Testis (tissue), 3 donors: ENCODE results near the gene SLC17A9. TPM values are rescaled to one million over a fixed set of nuclear protein-coding genes. Genes with fewer than 3 reads are reported as not detected.

Experiments
- DNase-seq: peaks from one replicate; pipeline ENCODE4 v3.0.0-alpha.2; 2019
- H3K27ac ChIP-seq, 2 donors: fragments of 200-600 bp; sonication (generic); one replicate each; pipeline ENCODE4 v1.5.1; 2019
- H3K27me3 ChIP-seq: fragments of 200-600 bp; sonication (generic); one replicate; pipeline ENCODE4 v1.5.1; 2019
- H3K36me3 ChIP-seq: fragments of 200-600 bp; sonication (generic); one replicate; pipeline ENCODE4 v1.5.1; 2017; ENCODE audit warnings: low read depth; ENCODE audit errors: missing control alignments
- H3K4me1 ChIP-seq: fragments of 200-600 bp; sonication (generic); one replicate; pipeline ENCODE4 v1.5.1; 2019
- H3K4me3 ChIP-seq, 2 donors: fragments of 200-600 bp; sonication (generic); one replicate each; pipeline ENCODE4 v1.5.1; 2017 to 2019
- H3K9me3 ChIP-seq: fragments of 200-600 bp; sonication (generic); one replicate; pipeline ENCODE4 v1.5.1; 2017
- POLR2A ChIP-seq: fragments of 450-650 bp; IDR thresholded peaks from one replicate; pipeline ENCODE4 v1.6.1; 2017; ENCODE audit warnings: antibody characterized with exemption, mild to moderate bottlenecking, moderate library complexity
- WGBS, 2 donors: methylation state at CpG; one replicate each; pipeline ENCODE4 v1.1.5; 2018; 5-methylcytosine and 5-hydroxymethylcytosine counted together
- intact Hi-C: fragments of 100-400 bp; cut with DNase I; formaldehyde crosslinking; loops from one replicate; pipeline ENCODE4 v1.15.1; 2023; ENCODE audit warnings: low total_unique reads
- polyA plus RNA-seq: library from polyadenylated mRNA; stranded (reverse); fragments of 350-450 nt; fragmentation: Illumina TruSeq; extraction: RNeasy Lipid Tissue Mini Kit (QIAGEN cat#74804); gene quantifications from one replicate; pipeline ENCODE4 v1.2.3, GENCODE V29; 2014; ENCODE audit warnings: low read depth, low replicate concordance; ENCODE audit not compliant: insufficient read depth
- total RNA-seq, 2 donors: library from RNA; depleted of rRNA; stranded (reverse); fragments of >200 nt; gene quantifications; one replicate each; pipeline ENCODE4 v1.2.3, GENCODE V29; 2016
- TF ChIP-seq, protein P1 (sequence below), 3 experiments: fragments of 450-650 bp in 2 of 3; fragments of 200-600 bp in 1 of 3; sonication (generic) in 1 of 3; IDR thresholded peaks; one replicate each; pipeline ENCODE4 v1.5.1; 2016 to 2019; ENCODE audit warnings: antibody characterized with exemption in 3 of 3, mild to moderate bottlenecking in 2 of 3, moderate library complexity in 1 of 3

The SLC17A9 gene
- total and polyA plus RNA-seq, 3 donors from 2014 or later: 2.1 to 3.2 (median 2.9) TPM

DNA sequence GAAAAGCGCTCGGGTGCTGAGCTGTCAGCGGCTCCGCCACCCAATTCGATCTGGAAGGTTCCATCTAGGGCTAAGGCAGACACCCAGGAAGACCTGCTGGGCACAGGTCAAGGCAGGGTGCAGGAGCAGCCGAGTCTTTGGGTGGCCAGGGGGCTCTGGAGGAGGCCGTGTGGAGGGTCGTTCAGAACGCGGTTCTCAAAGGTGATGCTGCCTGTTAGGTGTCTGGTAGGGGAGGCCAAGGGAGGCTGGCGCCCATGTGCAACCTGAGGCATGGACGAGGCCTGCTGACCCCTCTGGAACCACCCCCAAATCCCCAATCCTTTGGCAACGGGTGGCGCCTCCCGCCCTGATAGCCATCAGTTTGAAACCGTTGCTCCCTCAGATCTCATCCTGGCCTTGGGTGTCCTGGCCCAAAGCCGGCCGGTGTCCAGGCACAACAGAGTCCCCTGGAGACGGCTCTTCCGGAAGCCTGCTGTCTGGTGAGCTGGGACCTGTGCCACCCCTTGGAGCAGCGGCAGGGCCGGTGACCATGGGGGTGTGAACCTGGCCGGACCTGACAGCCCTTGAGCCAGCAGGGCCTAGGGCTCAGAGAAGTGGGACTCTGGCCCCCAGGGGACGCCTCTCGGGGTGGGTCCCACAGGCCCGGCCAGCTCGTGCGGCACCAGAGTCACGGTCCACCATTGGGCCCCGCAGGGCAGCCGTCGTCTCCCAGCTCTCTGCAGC is 10.5 kb downstream of the SLC17A9 start:
- no peak for TF ChIP-seq POLR2A
- TF ChIP-seq, protein P1, sequence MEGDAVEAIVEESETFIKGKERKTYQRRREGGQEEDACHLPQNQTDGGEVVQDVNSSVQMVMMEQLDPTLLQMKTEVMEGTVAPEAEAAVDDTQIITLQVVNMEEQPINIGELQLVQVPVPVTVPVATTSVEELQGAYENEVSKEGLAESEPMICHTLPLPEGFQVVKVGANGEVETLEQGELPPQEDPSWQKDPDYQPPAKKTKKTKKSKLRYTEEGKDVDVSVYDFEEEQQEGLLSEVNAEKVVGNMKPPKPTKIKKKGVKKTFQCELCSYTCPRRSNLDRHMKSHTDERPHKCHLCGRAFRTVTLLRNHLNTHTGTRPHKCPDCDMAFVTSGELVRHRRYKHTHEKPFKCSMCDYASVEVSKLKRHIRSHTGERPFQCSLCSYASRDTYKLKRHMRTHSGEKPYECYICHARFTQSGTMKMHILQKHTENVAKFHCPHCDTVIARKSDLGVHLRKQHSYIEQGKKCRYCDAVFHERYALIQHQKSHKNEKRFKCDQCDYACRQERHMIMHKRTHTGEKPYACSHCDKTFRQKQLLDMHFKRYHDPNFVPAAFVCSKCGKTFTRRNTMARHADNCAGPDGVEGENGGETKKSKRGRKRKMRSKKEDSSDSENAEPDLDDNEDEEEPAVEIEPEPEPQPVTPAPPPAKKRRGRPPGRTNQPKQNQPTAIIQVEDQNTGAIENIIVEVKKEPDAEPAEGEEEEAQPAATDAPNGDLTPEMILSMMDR (IDR thresholded peaks at IDR 0.05): no peak

DNA sequence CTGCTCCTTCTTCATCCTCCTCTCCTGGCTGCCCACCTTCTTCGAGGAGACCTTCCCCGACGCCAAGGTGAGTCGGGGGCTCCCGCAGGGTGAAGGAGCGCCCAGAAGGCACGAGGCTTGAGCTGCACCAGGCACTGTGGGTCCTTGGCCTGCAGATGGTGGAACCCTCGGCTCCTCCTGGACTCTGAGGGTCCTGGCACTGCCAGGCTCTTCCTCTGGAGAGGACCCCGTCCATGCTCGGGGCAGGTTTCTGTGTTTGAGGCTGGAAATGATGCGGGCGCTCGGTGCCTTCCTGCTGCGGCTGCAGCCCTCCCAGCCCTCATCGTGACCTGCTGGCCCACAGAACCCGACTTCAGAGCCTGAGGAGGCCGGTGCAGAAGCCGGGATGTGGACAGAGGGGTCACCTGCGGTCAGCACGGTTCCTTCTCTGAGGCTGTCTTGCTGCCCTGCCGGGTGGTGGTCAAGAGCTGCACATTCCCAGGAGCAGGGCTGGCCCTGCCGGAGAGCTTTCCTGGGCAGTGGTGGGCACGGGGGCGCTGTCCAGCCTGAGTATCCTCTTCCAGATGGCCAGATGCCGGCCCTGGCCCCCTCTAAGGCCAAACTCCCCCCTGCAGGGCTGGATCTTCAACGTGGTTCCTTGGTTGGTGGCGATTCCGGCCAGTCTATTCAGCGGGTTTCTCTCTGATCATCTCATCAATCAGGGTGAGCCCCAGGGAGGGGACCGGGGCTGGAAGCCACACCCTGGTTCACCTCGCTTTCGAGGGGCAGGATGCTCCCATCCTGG is 11.3 kb downstream of the SLC17A9 start:
- Histone ChIP-seq H3K36me3 (no peaks in the 10 kb centered on the region), H3K9me3 (no peaks in the 10 kb centered on the region), H3K27ac (no peak overlapping the region), H3K4me3 (no peak overlapping the region), H3K27me3 (no peaks in the 10 kb centered on the region), H3K4me1 (peaks cover 1% of the 10 kb centered on the region)
- intact Hi-C loops: no loop called here
- DNase-seq: no peak
- WGBS, 2 donors: 84 to 92% methylated on average over 15 to 32 of the region's 32 CpGs
- no peak for TF ChIP-seq POLR2A
- TF ChIP-seq, protein P1 (IDR thresholded peaks at IDR 0.05): no peak

More for the DNA sequence above, 10.5 kb downstream of the SLC17A9 start:
- DNase-seq: no peak
- no peak overlapping the region for H3K27ac ChIP-seq
- 88 to 90% methylated on average over 9 to 32 of the region's 32 CpGs for WGBS, 2 donors
- H3K27me3 ChIP-seq: no peaks in the 10 kb centered on the region
- H3K9me3 ChIP-seq: no peaks in the 10 kb centered on the region
- H3K36me3 ChIP-seq: no peaks in the 10 kb centered on the region
- H3K4me1 ChIP-seq: no peaks in the 10 kb centered on the region
- no peak overlapping the region for H3K4me3 ChIP-seq
- intact Hi-C loops: no loop called here

DNA sequence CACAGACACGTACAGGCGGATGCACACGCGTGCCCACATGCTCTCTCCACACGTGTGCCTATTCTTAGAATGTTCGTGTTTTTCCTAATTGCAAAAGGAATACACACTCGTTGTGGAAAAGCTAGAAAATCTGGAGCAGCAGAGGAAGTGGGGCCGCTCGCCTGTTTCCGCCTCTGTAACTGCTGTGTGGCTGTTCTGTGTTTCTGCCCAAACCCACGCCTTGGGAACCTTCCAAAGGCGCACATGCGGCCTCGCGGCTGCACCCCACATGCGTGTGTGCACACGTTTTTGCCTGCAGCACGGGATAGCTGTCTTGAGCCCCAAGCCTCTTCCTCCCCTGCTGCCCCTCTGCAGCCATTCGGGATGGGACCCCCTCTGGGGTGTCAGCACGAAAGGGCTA is 12.2 kb downstream of the SLC17A9 start:
- Histone ChIP-seq H3K27ac (no peak overlapping the region), H3K4me1 (peaks cover 6% of the 10 kb centered on the region), H3K27me3 (no peaks in the 10 kb centered on the region), H3K4me3 (no peak overlapping the region), H3K9me3 (no peaks in the 10 kb centered on the region), H3K36me3 (no peaks in the 10 kb centered on the region)
- no peak for TF ChIP-seq POLR2A
- TF ChIP-seq, protein P1 (IDR thresholded peaks at IDR 0.05): no peak
- WGBS, 2 donors: 89 to 93% methylated on average over 17 to 20 of the region's 20 CpGs
- intact Hi-C loops: no loop called here
- DNase-seq: no peak

DNA sequence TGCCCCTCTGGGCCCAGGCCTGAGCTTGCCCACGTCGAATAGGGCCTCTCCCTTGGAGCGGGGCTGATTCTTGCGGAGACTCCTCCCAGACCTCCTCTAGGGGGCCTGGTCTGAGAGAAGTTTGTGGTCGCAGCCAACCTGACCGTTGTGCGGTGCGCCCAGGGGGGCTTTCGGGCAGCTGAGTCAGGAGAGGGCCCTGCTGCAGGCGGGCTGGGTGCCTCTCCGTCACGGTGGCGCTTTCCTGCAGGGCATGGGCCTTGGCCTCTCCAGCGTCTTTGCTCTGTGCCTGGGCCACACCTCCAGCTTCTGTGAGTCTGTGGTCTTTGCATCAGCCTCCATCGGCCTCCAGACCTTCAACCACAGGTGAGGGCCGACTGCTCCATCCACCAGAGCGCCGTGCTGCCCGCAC is 12.9 kb downstream of the SLC17A9 start:
- Histone ChIP-seq H3K27ac (no peak overlapping the region), H3K9me3 (no peaks in the 10 kb centered on the region), H3K4me3 (no peak overlapping the region), H3K36me3 (no peaks in the 10 kb centered on the region), H3K4me1 (peaks cover 6% of the 10 kb centered on the region), H3K27me3 (no peaks in the 10 kb centered on the region)
- WGBS, 2 donors: 85 to 93% methylated on average over 5 to 19 of the region's 19 CpGs
- intact Hi-C loops: no loop called here
- no peak for TF ChIP-seq POLR2A
- TF ChIP-seq, protein P1 (IDR thresholded peaks at IDR 0.05): no peak
- DNase-seq: no peak
